Fibroblast of the aortic adventitia (primary cell): ENCODE results near the gene GPR17. TPM values are rescaled to one million over a fixed set of nuclear protein-coding genes. Genes with fewer than 3 reads are reported as not detected.

ENCODE experiments used
- DNase-seq: peaks from one replicate; pipeline ENCODE4 v3.0.0-alpha.2; 2010; ENCODE audit warnings: low read depth
- H3K4me3 ChIP-seq: 2 replicates; pipeline ENCODE4 v1.5.1; 2011; ENCODE audit warnings: low read depth, mild to moderate bottlenecking, control low read depth, low read length, moderate library complexity
- total RNA-seq: library from RNA; depleted of rRNA; stranded (reverse); fragments of >200 nt; gene quantifications from 2 replicates; pipeline ENCODE4 v1.2.3, GENCODE V29; 2012; ENCODE audit warnings: low replicate concordance
- TF ChIP-seq, protein P1 (sequence below): IDR thresholded peaks from 2 replicates; pipeline ENCODE4 v1.5.1; 2011; ENCODE audit warnings: mild to moderate bottlenecking, low read length, control low read depth, inconsistent platforms; ENCODE audit not compliant: insufficient read depth

The GPR17 gene
- total RNA-seq, 1 donor, result not detected

DNA sequence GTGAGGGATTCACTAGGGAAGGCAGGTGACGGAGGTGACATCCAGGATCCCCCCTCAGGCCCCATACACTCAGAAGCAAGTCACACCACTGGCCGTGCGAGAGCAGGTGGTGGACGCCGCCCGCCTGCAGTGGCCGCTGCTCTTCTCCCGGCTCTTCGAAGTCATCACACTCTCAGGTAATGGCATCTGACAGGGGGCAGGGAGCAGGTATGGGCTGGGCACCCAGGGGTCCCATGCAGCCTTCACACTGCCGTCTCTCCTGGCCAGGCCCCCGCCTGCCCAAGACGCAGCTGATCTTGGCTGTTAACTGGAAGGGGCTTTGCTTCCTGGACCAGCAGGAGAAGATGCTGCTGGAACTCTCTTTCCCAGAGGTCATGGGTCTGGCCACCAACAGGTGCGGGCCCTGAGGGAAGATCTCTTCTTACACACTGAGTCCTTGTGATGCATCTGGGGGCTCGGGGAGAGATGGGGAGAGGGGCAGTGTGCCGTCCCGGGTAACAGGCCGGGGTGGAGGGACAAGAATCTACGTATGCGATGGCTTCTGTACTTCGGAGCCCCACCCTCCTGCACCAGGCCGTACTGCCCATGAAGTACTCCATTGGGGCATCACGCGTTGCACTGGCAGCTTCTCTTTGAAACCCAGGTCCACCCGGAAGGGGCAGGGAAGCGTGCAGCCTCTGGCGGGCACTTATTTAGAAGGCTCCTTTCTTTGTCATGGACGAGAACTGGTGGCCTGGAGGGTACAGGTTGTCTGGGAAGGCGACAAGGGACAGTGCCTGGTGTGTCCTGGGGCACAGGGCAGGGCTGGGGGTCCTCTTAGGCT lies 18.8 kb upstream of the GPR17 start:
- TF ChIP-seq, protein P1, sequence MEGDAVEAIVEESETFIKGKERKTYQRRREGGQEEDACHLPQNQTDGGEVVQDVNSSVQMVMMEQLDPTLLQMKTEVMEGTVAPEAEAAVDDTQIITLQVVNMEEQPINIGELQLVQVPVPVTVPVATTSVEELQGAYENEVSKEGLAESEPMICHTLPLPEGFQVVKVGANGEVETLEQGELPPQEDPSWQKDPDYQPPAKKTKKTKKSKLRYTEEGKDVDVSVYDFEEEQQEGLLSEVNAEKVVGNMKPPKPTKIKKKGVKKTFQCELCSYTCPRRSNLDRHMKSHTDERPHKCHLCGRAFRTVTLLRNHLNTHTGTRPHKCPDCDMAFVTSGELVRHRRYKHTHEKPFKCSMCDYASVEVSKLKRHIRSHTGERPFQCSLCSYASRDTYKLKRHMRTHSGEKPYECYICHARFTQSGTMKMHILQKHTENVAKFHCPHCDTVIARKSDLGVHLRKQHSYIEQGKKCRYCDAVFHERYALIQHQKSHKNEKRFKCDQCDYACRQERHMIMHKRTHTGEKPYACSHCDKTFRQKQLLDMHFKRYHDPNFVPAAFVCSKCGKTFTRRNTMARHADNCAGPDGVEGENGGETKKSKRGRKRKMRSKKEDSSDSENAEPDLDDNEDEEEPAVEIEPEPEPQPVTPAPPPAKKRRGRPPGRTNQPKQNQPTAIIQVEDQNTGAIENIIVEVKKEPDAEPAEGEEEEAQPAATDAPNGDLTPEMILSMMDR, result no peak
- no peak for DNase-seq
- H3K4me3 ChIP-seq, result no peak overlapping the region

DNA sequence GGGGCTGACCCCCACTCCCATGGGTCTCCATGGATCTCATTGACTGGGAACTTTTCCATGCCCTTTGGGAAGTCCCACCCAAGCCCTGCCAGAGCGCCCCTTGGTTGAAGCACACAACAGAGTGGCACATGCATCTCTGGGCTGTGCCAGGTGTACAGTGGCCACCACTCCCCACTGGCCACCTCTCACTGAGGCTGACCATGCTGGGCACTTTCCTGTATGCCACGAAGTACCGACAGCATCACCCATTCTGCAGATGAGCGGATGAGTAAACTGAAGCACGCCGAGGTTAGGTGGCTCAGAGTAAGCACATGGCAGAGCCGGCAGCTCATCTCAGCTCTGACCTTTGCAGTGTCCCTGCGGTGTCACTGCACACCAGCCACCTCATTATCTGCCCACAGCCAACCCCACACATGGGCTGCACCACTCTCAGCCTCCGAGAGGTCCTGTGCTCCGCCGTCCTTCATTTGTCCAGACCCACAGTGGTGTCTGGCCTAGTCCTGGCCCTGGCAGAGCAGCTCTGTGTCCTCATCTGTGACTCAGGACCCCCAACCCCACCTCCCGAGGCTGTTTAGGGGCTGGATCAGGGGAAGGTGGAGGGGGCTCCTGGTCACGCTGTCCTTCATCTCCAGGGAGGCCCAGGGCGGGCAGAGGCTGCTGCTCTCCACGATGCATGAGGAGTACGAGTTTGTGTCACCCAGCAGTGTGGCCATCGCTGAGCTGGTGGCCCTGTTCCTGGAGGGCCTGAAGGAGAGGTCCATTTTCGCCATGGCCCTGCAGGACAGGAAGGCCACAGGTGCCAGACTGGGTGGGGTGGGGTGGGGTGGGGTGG lies 18.0 kb upstream of the GPR17 start:
- TF ChIP-seq, protein P1, result no peak
- no peak for DNase-seq
- H3K4me3 ChIP-seq, result no peak overlapping the region

DNA sequence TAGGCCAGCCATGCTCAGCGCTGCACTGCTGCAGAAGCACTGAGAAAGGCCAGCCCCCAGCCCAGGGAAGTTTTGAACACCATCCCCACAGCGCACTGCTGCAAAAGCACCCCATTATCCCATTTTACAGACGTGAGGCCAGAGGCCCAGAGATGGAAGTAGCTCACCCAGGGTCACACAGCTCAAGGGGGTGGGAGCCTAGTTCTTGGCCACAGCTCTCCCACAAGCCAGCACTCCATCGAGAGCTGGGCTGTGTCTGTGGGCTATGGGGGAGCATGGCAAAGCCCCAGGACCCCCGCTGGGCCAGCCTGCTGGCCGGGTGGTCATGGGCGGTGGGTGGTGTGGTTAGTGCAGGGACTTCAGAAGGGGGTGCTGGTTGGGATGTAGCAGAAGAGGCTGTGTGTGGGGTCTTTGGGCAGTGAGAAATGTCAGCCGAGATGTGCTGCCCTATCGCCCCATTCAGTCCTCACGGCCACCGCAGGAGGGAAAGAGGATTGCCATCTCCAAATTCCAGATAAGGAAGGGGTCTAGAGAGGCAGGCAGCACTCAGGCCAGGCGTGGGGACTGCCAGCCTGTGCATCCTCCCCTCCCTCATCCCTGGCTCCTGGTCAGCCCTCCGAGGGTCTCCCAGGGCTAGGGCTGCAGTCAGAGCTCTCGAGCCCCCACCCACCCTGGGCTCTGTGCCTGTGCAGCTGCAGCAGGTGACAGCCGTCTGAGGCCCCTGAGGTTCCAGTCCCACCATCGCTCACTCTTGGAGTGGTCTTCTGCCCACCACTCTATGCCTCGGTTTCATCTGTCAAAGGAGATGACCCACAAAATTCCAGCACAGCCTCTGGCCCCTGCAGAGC lies 17.0 kb upstream of the GPR17 start:
- no peak overlapping the region for H3K4me3 ChIP-seq
- no peak for DNase-seq
- TF ChIP-seq, protein P1, result no peak

DNA sequence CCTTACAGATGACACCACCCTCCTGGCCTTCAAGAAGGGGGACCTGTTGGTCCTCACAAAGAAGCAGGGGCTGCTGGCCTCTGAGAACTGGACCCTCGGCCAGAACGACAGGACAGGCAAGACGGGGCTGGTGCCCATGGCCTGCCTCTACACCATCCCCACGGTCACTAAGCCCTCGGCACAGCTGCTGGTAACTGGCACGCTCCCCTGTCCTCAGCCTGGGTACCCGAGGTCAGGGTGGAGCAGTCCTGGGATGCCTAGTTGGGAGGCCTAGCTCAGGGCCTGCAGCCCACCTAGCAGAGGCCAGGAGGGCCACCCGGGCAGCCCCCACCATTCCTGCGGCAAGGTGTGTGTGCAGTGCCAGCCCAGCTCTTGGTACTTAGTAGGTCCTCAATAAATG lies 16.3 kb upstream of the GPR17 start:
- DNase-seq, result no peak
- TF ChIP-seq, protein P1, result no peak
- no peak overlapping the region for H3K4me3 ChIP-seq

DNA sequence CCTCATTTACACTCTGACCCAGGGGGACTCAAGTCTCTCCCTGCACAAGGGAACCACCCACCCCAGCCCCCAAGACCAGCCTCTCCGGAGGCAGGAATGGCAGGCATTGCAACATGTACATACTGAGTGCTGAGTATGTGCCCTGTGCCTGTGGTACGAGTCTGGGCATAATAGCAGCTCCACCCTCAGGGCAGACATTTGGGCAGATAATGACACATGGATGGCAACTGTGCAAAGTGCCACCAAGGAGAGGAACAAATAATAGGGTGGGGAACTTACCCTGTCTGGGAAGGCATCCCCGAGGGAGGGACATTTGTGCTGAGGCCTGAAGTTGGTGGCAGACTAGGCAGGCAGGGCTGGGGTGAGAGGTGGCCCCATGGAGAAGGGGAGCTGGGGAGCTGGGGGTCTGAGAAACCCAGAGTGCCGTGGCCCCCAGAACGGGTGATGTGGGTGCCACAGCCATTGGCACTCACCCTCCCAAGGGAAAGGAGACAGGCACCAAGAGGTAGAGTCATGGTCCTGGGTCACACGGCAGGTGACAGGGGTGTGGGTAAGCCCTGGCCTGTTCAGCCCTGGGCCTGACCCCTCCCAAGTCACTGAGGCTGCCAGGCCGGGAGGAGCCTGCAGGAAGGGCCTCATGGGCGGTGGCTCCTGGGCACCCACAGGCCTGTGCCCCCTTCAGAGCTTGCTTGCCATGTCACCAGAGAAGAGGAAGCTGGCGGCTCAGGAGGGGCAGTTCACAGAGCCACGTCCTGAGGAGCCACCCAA lies 15.7 kb upstream of the GPR17 start:
- TF ChIP-seq, protein P1, result no peak
- H3K4me3 ChIP-seq, result no peak overlapping the region
- no peak for DNase-seq

DNA sequence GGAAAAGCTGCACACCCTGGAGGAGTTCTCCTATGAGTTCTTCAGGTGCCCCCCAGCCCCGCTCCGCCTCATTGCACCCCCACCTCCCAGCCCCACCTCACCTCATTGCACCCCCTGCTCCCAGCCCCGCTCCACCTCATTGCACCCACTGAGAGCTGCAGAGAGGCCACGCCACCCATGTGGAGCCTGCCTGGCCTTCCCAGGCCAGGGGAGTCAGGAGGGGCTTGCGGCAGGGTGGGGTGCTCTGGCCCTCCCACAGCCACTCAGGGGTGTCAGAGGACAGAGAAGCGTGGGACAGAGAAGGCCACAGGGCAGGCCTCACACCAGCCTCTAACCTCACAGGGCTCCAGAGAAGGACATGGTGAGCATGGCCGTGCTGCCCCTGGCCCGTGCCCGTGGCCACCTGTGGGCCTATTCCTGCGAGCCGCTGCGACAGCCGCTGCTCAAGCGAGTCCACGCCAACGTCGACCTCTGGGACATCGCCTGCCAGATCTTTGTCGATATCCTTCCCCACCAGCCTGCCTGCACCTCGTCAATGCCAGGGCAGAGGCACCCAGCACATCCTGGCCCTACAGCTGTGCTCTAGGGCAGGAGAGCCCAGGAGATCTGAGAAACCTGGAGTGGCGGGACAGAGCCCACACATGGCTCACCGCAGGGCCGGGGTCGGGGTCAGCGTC lies 15.0 kb upstream of the GPR17 start:
- no peak for DNase-seq
- TF ChIP-seq, protein P1, result no peak
- H3K4me3 ChIP-seq, result no peak overlapping the region
